Gastroesophageal sphincter (tissue), 3 donors: Measurements from ENCODE around the gene NEK6.

Source experiments
- EP300 ChIP-seq: sonication (generic); formaldehyde crosslinking; IDR thresholded peaks from one replicate; pipeline ENCODE4 v1.6.1; 2017; ENCODE audit warnings: antibody characterized with exemption, mild to moderate bottlenecking
- POLR2A ChIP-seq, 2 donors: fragments of 450-650 bp; IDR thresholded peaks; one replicate each; pipeline ENCODE4 v1.6.1; 2017; ENCODE audit warnings: antibody characterized with exemption in 2 of 2, mild to moderate bottlenecking in 2 of 2, moderate library complexity in 1 of 2
- POLR2AphosphoS5 ChIP-seq: sonication (generic); formaldehyde crosslinking; IDR thresholded peaks from one replicate; pipeline ENCODE4 v1.6.1; 2017; ENCODE audit warnings: antibody characterized with exemption
- TF ChIP-seq, protein P1 (sequence below), 4 experiments: fragments of 200-600 bp in 2 of 4; fragments of 450-650 bp in 2 of 4; sonication (generic) in 1 of 4; IDR thresholded peaks; one replicate each; pipeline ENCODE4 v1.5.1; 2017 to 2019; ENCODE audit warnings: antibody characterized with exemption in 4 of 4, mild to moderate bottlenecking in 2 of 4, moderate library complexity in 2 of 4

DNA sequence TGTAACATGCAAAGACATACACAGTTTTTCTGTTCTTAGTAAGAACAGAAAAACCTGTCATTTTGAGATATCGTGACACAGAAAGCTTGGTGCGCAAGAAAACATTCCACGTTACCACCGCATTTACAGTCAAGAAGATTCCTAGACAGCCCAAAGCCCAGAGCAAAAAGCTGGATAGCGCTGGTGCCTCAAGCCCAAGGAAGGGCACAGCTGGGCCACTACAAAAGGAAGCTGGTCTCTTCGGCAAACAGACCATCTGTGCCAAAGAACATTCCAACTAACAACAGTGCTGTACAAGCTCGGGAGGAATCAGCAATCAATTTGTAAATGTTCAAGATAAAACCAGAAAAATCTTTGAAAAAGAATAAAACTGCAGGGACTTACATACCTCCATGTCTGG, 126.5 kb downstream of the NEK6 start:
- TF ChIP-seq EP300 (no peak), POLR2AphosphoS5 (no peak), POLR2A (IDR thresholded peaks at IDR 0.05) (no peak)
- TF ChIP-seq, protein P1, sequence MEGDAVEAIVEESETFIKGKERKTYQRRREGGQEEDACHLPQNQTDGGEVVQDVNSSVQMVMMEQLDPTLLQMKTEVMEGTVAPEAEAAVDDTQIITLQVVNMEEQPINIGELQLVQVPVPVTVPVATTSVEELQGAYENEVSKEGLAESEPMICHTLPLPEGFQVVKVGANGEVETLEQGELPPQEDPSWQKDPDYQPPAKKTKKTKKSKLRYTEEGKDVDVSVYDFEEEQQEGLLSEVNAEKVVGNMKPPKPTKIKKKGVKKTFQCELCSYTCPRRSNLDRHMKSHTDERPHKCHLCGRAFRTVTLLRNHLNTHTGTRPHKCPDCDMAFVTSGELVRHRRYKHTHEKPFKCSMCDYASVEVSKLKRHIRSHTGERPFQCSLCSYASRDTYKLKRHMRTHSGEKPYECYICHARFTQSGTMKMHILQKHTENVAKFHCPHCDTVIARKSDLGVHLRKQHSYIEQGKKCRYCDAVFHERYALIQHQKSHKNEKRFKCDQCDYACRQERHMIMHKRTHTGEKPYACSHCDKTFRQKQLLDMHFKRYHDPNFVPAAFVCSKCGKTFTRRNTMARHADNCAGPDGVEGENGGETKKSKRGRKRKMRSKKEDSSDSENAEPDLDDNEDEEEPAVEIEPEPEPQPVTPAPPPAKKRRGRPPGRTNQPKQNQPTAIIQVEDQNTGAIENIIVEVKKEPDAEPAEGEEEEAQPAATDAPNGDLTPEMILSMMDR (IDR thresholded peaks at IDR 0.05), result no peak
